Ectodermal cell (in vitro differentiated cells): ENCODE measurements around the gene PRKG1.

Source experiments
- H3K27ac ChIP-seq: 2 replicates; pipeline ENCODE4 v1.7.0; 2013; ENCODE audit warnings: mild to moderate bottlenecking, low read depth, low read length; ENCODE audit not compliant: insufficient read depth, poor library complexity, severe bottlenecking
- H3K27me3 ChIP-seq: 2 replicates; pipeline ENCODE4 v1.7.0; 2013; ENCODE audit warnings: mild to moderate bottlenecking, low read length; ENCODE audit not compliant: insufficient read depth, control insufficient read depth, poor library complexity, severe bottlenecking
- H3K36me3 ChIP-seq: one replicate; pipeline ENCODE4 v1.7.0; 2013; ENCODE audit warnings: low read length; ENCODE audit not compliant: control insufficient read depth, insufficient read depth
- H3K4me1 ChIP-seq: one replicate; pipeline ENCODE4 v1.7.0; 2013; ENCODE audit warnings: low read length; ENCODE audit not compliant: control insufficient read depth, insufficient read depth
- H3K4me3 ChIP-seq: 2 replicates; pipeline ENCODE4 v1.7.0; 2013; ENCODE audit warnings: low read depth, low read length, control low read depth; ENCODE audit not compliant: insufficient read depth
- H3K9me3 ChIP-seq: 2 replicates; pipeline ENCODE4 v1.7.0; 2013; ENCODE audit warnings: mild to moderate bottlenecking, low read length, moderate library complexity; ENCODE audit not compliant: control insufficient read depth
- WGBS, 2 experiments: methylation state at CpG; one replicate each; pipeline ENCODE4 v1.1.7; 2013; ENCODE audit warnings: missing lambda C conversion rate in 2 of 2; 5-methylcytosine and 5-hydroxymethylcytosine counted together

Gene PRKG1

DNA sequence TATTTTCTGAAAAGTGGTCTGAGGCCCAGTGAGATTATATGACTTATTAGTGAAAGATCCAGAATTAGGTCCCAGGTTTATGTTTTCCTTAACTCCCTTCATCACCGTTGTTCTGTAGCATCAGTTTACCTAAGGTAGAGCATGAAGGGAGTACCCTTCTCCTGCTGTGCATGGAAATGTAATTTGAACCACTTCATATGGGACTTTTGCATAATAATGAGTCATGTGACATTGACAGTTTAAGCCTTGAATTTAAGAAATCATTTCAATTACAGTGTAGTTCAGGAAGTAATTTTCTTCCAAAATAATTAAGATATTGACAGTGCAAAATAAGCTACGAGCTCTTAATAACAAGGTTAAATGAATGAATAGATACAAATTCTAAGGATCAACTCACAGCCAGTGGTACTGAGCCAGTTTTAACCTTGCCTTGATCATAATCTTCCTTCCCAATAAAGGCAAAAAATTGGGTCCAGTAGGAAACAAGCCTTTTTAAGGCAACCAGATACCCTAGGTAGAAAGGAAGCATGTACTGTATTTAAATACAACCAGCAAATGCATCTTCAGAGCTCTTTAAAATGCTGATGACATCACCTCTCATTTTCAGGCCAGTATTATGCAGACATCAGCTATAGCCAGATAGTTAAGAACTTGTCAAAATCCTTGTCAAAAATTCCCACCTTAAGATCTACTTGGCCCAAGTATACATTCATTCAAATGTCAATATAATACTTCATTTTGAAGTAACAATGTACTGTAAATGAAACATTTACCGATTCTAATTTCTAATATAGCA is 1191.0 kb downstream of the PRKG1 start:
- no peak overlapping the region for H3K4me3 ChIP-seq
- H3K27me3 ChIP-seq, result no peaks in the 10 kb centered on the region
- WGBS, 2 experiments, result 57 to 61% methylated on average over 1 to 2 of the region's 3 CpGs

DNA sequence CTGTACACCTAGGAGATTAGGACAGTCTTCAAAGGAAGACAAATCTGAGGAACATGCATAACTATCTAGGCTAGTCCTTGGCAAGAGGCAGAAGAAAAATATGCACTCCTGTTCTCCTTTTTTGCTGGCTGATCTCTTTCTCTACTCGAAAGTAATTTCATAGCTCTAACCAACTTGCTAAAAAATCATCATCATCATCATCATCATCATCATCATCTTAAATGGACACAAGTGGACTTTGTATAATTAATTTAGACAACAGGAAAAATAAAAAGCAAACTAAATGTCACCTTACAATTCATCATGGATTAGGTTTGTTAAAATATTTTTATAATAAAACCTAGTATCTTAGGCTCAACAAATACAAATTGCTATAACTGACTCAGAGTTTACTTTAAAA is 1192.6 kb downstream of the PRKG1 start:
- Histone ChIP-seq H3K36me3 (no peaks in the 10 kb centered on the region), H3K4me1 (no peaks in the 10 kb centered on the region), H3K27me3 (no peaks in the 10 kb centered on the region), H3K4me3 (no peak overlapping the region), H3K27ac (no peak overlapping the region), H3K9me3 (no peaks in the 10 kb centered on the region)
- 92 to 93% methylated on average over 1 of the region's 1 CpG for WGBS, 2 experiments

More for the DNA sequence above, 1191.0 kb downstream of the PRKG1 start:
- H3K27ac ChIP-seq, result no peak overlapping the region
- no peaks in the 10 kb centered on the region for H3K9me3 ChIP-seq
- H3K36me3 ChIP-seq, result no peaks in the 10 kb centered on the region
- no peaks in the 10 kb centered on the region for H3K4me1 ChIP-seq

- WGBS, 2 experiments, result 92 to 98% methylated on average over 2 of the region's 2 CpGs
- Histone ChIP-seq H3K4me3 (no peak overlapping the region), H3K36me3 (no peaks in the 10 kb centered on the region), H3K9me3 (no peaks in the 10 kb centered on the region), H3K4me1 (no peaks in the 10 kb centered on the region), H3K27me3 (no peaks in the 10 kb centered on the region), H3K27ac (no peak overlapping the region)
Observed at GRCh38 chr10:52268790-52269189, 1194.5 kb downstream of the PRKG1 start.

DNA sequence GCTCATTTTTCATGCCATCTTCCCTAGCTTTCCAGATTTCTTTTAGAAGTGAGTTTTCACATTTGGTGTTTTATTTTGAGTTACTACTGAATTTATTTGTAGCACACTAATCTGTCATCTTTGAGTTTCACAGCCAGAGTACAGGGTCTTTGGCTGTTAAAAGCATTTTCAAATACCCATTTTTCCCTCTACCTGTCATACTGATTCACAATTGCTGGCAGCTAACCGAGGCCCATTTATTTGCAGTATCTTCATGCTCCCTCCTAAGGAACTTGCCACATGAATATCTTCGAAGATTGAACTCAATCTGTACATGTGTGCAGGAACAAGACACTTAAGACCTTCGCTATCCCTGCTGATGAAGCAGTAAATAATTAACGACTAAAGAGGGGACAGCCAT is 1194.9 kb downstream of the PRKG1 start:
- no peaks in the 10 kb centered on the region for H3K4me1 ChIP-seq

DNA sequence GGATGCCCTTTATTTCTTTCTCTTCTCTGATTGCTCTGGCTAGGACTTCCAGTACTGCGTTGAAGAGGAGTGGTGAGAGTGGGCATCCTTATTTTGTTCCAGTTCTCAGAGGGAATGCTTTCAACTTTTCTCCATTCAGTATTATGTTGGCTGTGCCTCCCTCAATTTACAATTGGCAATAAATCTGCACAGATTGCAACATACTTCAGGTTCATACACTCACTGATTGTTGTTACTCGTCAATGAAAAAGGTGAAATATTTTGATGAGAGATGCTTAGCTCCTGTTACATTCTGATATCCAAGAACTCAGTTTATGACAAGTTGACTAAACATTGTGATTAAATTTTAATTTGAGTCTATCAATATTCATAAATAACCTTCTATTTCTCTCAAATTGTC is 1201.9 kb downstream of the PRKG1 start:
- Histone ChIP-seq H3K4me3 (no peak overlapping the region), H3K36me3 (no peaks in the 10 kb centered on the region), H3K27me3 (no peaks in the 10 kb centered on the region), H3K9me3 (peaks cover 2% of the 10 kb centered on the region), H3K4me1 (no peaks in the 10 kb centered on the region), H3K27ac (no peak overlapping the region)
- WGBS, 2 experiments, result 96% methylated on average over 2 of the region's 2 CpGs; no CpG with 5 or more reads in 1 of the 2 experiments

More for the DNA sequence above, 1194.9 kb downstream of the PRKG1 start:
- H3K9me3 ChIP-seq, result no peaks in the 10 kb centered on the region
- WGBS, 2 experiments, result 93 to 94% methylated on average over 4 of the region's 4 CpGs
- no peaks in the 10 kb centered on the region for H3K36me3 ChIP-seq
- no peak overlapping the region for H3K4me3 ChIP-seq
- no peaks in the 10 kb centered on the region for H3K27me3 ChIP-seq
- H3K27ac ChIP-seq, result no peak overlapping the region

GRCh38 chr10:52276986-52277385 is 1202.7 kb downstream of the PRKG1 start:
- no peak overlapping the region for H3K27ac ChIP-seq
- H3K4me1 ChIP-seq, result no peaks in the 10 kb centered on the region
- peaks cover 2% of the 10 kb centered on the region for H3K9me3 ChIP-seq
- H3K36me3 ChIP-seq, result no peaks in the 10 kb centered on the region
- 87 to 89% methylated on average over 1 of the region's 1 CpG for WGBS, 2 experiments
- no peaks in the 10 kb centered on the region for H3K27me3 ChIP-seq
- no peak overlapping the region for H3K4me3 ChIP-seq

GRCh38 chr10:52279546-52279945 is 1205.3 kb downstream of the PRKG1 start:
- Histone ChIP-seq H3K4me3 (no peak overlapping the region), H3K36me3 (no peaks in the 10 kb centered on the region), H3K9me3 (peaks cover 2% of the 10 kb centered on the region), H3K27me3 (no peaks in the 10 kb centered on the region), H3K27ac (no peak overlapping the region), H3K4me1 (no peaks in the 10 kb centered on the region)
- WGBS, 2 experiments, result 95% methylated on average over 2 of the region's 3 CpGs; no CpG with 5 or more reads in 1 of the 2 experiments

- WGBS, 2 experiments, result 91 to 100% methylated on average over 1 of the region's 1 CpG
- no peaks in the 10 kb centered on the region for H3K27me3 ChIP-seq
- H3K36me3 ChIP-seq, result no peaks in the 10 kb centered on the region
- H3K27ac ChIP-seq, result no peak overlapping the region
- peaks cover 2% of the 10 kb centered on the region for H3K9me3 ChIP-seq
- no peaks in the 10 kb centered on the region for H3K4me1 ChIP-seq
- H3K4me3 ChIP-seq, result no peak overlapping the region
Observed at GRCh38 chr10:52280051-52280450, 1205.8 kb downstream of the PRKG1 start.

GRCh38 chr10:52283174-52283573 is 1208.9 kb downstream of the PRKG1 start:
- H3K4me1 ChIP-seq, result no peaks in the 10 kb centered on the region
- H3K9me3 ChIP-seq, result no peaks in the 10 kb centered on the region
- no peak overlapping the region for H3K4me3 ChIP-seq
- WGBS, 2 experiments, result 100% methylated on average over 1 of the region's 2 CpGs
- no peaks in the 10 kb centered on the region for H3K27me3 ChIP-seq
- H3K36me3 ChIP-seq, result no peaks in the 10 kb centered on the region
- no peak overlapping the region for H3K27ac ChIP-seq

- no peaks in the 10 kb centered on the region for H3K36me3 ChIP-seq
- H3K27me3 ChIP-seq, result no peaks in the 10 kb centered on the region
- no peaks in the 10 kb centered on the region for H3K4me1 ChIP-seq
- no peak overlapping the region for H3K27ac ChIP-seq
- no peak overlapping the region for H3K4me3 ChIP-seq
- 95 to 98% methylated on average over 1 of the region's 2 CpGs for WGBS, 2 experiments
- H3K9me3 ChIP-seq, result no peaks in the 10 kb centered on the region
Observed at GRCh38 chr10:52284416-52285013, 1210.2 kb downstream of the PRKG1 start.
